Ovary (tissue), 3 donors: Measurements from ENCODE around the gene SHLD3.

Source experiments
- EP300 ChIP-seq: sonication (generic); formaldehyde crosslinking; IDR thresholded peaks from one replicate; pipeline ENCODE4 v1.6.1; 2017; ENCODE audit warnings: antibody characterized with exemption
- POLR2A ChIP-seq: fragments of 450-650 bp; IDR thresholded peaks from one replicate; pipeline ENCODE4 v1.6.1; 2017; ENCODE audit warnings: antibody characterized with exemption, mild to moderate bottlenecking, moderate library complexity
- TF ChIP-seq, protein P1 (sequence below), 3 donors: fragments of 450-650 bp in 2 of 3; fragments of 200-600 bp in 1 of 3; IDR thresholded peaks; one replicate each; pipeline versions ENCODE4 v1.5.1 to v1.8.0; 2016 to 2022; ENCODE audit warnings: antibody characterized with exemption in 3 of 3, mild to moderate bottlenecking in 1 of 3
- donor health status: DM: no; HTN: no; CAD: no.

DNA sequence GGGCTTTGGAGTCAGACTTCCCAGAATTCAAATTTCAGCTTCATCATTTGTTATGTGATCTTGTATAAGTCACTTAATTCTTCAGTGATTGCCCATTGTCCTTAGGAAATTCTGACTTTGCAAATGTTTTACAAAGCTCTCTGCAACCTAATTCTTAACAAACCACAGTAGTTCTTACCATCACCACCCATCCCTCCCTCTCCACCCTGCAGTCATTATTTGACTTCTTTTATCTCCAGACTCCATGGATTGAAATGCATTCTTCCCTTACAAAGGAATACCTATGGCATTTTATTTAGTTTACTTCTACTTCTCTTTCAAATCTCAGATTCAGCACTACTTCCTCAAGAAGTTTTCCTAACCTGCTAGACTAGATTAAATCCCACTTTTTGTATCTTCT is 23.1 kb downstream of the SHLD3 start:
- TF ChIP-seq, protein P1, sequence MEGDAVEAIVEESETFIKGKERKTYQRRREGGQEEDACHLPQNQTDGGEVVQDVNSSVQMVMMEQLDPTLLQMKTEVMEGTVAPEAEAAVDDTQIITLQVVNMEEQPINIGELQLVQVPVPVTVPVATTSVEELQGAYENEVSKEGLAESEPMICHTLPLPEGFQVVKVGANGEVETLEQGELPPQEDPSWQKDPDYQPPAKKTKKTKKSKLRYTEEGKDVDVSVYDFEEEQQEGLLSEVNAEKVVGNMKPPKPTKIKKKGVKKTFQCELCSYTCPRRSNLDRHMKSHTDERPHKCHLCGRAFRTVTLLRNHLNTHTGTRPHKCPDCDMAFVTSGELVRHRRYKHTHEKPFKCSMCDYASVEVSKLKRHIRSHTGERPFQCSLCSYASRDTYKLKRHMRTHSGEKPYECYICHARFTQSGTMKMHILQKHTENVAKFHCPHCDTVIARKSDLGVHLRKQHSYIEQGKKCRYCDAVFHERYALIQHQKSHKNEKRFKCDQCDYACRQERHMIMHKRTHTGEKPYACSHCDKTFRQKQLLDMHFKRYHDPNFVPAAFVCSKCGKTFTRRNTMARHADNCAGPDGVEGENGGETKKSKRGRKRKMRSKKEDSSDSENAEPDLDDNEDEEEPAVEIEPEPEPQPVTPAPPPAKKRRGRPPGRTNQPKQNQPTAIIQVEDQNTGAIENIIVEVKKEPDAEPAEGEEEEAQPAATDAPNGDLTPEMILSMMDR (IDR thresholded peaks at IDR 0.05): no peak
- TF ChIP-seq POLR2A (no peak), EP300 (no peak)
